IPS DF 4.7 (cell line): ENCODE data around the gene MOXD1.

Experiments
- DNase-seq: peaks from one replicate; pipeline ENCODE4 v3.0.0-alpha.2; 2013; ENCODE audit warnings: low spot score; ENCODE audit errors: extremely low read depth

The MOXD1 gene

DNA sequence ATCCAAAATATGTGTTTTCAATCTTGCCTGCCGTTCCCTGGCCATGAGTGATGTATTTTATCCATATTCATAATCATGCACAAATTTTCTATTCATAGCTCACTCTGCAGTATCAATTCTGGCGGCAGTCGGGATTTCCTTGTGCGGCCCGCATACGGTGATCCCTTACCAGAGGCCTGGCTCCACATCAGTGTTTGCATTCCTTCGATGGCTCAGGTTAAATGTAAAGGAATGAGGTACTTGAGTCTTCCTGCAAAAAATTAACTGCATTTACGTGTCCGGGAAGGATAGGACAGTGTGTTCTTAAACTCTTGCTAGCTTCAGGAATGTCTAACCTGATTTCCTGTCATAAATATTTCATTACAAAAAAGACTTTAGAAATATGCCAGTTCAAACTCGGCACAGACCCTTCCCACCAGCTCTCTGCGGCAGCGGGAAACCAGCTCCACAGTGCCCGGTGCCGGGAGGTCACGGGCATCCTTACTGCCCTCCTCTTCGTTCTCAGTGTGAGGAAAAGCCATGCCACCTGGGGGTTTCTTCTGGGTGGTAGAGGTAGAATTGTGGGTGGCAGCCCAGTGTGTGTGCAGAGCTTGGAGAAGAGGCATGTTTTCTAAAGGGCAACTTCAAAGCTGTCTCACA lies 154.5 kb downstream of the MOXD1 start:
- DNase-seq, result no peak

DNA sequence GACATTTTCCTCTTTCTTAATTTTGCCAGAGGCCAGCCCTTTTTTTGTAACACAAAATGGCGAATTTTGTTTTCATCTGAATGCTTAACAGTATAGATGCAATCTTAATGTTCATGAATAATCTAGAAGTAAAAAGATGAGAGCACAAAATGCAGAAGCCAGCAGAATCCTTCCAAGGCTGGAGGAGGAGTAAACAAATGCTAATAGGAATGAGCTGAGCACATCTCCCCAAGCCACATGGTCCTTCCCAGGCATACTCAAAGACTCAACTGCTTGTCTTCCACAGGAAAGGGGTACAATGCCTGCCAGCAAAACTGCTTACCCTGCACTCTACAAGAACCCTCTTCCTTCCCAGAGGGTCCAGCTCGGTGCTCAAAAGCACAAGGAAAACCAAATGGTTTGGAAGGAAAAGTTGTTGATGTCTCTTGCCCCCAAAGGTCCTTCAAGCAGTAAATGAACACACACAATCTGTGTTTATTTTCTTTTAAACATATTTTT lies 155.1 kb downstream of the MOXD1 start:
- no peak for DNase-seq
